ENCODE data around the gene PATJ. TPM values are rescaled to one million over a fixed set of nuclear protein-coding genes. Genes with fewer than 3 reads are reported as not detected.
A peak's percentile ranks its signal among the peaks of the same experiment; 100 is the strongest.

PATJ gene
- total RNA-seq, 1 experiment from 2014 or later: 57.9 TPM

DNA sequence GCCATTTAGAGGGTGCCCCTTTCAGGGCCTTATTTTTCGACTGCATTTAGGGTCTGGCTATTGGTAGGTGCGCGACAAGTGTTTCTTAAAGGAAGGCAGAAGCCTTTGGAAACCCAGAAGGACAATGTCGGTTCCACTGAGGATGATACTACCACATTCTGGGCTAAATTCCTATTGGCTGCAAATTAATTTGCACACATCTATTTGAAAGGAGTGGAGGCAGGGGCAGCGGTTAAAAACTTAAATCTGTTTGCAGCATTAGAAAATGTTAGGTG, 1.1 kb downstream of the PATJ start:
- ChIA-PET CTCF (no interaction called here), POLR2A (interaction anchor here (0.8 kb wide), 1 partner anchor 17 kb away, joined by 3 read pairs; no protein-coding TSS in a partner anchor)
- peaks cover 38% of the 10 kb centered on the region for H3K4me1 Mint-ChIP-seq
- DNase-seq (ENCODE audit: low spot score) (no peak), ATAC-seq (no peak)
- H3K27ac Mint-ChIP-seq: peak overlapping the region; percentile 61; the same call in 1 of the 2 replicates
- H3K9me3 Mint-ChIP-seq: no peaks in the 10 kb centered on the region
- H3K36me3 Mint-ChIP-seq: no peaks in the 10 kb centered on the region
- no peaks in the 10 kb centered on the region for H3K27me3 Mint-ChIP-seq (ENCODE audit: low read depth)
- no peak for TF ChIP-seq ZNF138 (CRISPR knock-in tag; conservative IDR thresholded peaks at IDR 0.05)
- TF ChIP-seq, protein P1, sequence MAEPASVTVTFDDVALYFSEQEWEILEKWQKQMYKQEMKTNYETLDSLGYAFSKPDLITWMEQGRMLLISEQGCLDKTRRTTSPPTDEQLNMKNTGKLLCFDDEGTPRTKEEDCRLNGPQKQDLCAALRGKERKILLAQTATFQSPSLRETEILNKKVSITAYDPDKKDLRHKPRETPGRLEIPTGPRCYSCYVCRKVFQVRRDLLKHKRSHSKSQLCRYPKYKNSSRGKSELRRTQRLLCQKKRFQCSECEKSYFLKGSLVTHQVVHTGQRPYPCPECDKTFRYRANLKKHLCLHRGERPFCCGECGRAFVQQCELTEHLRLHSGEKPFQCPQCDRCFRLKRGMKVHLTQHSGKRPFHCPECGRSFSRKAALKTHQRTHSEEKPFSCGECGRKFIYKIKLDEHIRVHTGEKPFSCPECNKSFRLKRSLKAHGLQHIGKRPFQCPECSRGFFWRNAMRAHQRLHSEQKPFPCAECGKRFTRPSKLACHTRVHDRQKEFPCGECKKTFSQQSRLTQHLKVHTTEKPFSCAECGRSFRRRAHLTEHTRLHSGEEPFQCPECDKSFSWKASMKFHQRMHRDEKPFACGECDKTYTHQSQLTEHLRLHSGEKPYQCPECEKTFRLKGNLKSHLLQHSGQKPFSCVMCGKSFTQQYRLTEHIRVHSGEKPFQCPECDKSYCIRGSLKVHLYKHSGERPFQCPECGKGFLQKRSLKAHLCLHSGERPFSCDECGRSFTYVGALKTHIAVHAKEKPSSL (CRISPR knock-in tag; conservative IDR thresholded peaks at IDR 0.05): no peak
- no peak for TF ChIP-seq NR1H2 (CRISPR knock-in tag; IDR thresholded peaks at IDR 0.05)
- no peak for TF ChIP-seq ZBTB21 (CRISPR knock-in tag; IDR thresholded peaks at IDR 0.05; ENCODE audit: borderline replicate concordance)
- no peak for TF ChIP-seq PRRX2 (CRISPR knock-in tag; IDR thresholded peaks at IDR 0.05)
- TF ChIP-seq SMAD3 (CRISPR knock-in tag; IDR thresholded peaks at IDR 0.05; ENCODE audit: borderline replicate concordance): no peak
- no peak for TF ChIP-seq GTF2I (CRISPR knock-in tag; conservative IDR thresholded peaks at IDR 0.05)
- no peak for TF ChIP-seq HMGXB4 (CRISPR knock-in tag; IDR thresholded peaks at IDR 0.05)
- TF ChIP-seq, protein P2, sequence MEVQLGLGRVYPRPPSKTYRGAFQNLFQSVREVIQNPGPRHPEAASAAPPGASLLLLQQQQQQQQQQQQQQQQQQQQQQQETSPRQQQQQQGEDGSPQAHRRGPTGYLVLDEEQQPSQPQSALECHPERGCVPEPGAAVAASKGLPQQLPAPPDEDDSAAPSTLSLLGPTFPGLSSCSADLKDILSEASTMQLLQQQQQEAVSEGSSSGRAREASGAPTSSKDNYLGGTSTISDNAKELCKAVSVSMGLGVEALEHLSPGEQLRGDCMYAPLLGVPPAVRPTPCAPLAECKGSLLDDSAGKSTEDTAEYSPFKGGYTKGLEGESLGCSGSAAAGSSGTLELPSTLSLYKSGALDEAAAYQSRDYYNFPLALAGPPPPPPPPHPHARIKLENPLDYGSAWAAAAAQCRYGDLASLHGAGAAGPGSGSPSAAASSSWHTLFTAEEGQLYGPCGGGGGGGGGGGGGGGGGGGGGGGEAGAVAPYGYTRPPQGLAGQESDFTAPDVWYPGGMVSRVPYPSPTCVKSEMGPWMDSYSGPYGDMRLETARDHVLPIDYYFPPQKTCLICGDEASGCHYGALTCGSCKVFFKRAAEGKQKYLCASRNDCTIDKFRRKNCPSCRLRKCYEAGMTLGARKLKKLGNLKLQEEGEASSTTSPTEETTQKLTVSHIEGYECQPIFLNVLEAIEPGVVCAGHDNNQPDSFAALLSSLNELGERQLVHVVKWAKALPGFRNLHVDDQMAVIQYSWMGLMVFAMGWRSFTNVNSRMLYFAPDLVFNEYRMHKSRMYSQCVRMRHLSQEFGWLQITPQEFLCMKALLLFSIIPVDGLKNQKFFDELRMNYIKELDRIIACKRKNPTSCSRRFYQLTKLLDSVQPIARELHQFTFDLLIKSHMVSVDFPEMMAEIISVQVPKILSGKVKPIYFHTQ (CRISPR knock-in tag; IDR thresholded peaks at IDR 0.05): no peak
- no peak for TF ChIP-seq TCF7 (CRISPR knock-in tag; IDR thresholded peaks at IDR 0.05; ENCODE audit: low read depth)
- TF ChIP-seq ZNF396 (CRISPR knock-in tag; IDR thresholded peaks at IDR 0.05; ENCODE audit: borderline replicate concordance): no peak
- H3K4me3 Mint-ChIP-seq: peak overlapping the region; percentile 77

GRCh38 chr1:61743716-61744580, 1.7 kb downstream of the PATJ start:
- no peak for ATAC-seq
- Mint-ChIP-seq H3K9me3 (no peaks in the 10 kb centered on the region), H3K27me3 (ENCODE audit: low read depth) (no peaks in the 10 kb centered on the region), H3K4me3 (peak overlapping the region; percentile 77), H3K36me3 (no peaks in the 10 kb centered on the region), H3K4me1 (peaks cover 40% of the 10 kb centered on the region), H3K27ac (peak overlapping the region; percentile 61; the same call in 1 of the 2 replicates)
- ChIA-PET POLR2A (interaction anchor here (0.8 kb wide), 1 partner anchor 17 kb away, joined by 3 read pairs; no protein-coding TSS in a partner anchor), CTCF (no interaction called here)
- DNase-seq (ENCODE audit: low spot score): no peak
- no peak for TF ChIP-seq PRRX2 (CRISPR knock-in tag; IDR thresholded peaks at IDR 0.05)
- TF ChIP-seq ZNF512 (CRISPR knock-in tag; IDR thresholded peaks at IDR 0.05; ENCODE audit: borderline replicate concordance): no peak
- TF ChIP-seq, protein P3, sequence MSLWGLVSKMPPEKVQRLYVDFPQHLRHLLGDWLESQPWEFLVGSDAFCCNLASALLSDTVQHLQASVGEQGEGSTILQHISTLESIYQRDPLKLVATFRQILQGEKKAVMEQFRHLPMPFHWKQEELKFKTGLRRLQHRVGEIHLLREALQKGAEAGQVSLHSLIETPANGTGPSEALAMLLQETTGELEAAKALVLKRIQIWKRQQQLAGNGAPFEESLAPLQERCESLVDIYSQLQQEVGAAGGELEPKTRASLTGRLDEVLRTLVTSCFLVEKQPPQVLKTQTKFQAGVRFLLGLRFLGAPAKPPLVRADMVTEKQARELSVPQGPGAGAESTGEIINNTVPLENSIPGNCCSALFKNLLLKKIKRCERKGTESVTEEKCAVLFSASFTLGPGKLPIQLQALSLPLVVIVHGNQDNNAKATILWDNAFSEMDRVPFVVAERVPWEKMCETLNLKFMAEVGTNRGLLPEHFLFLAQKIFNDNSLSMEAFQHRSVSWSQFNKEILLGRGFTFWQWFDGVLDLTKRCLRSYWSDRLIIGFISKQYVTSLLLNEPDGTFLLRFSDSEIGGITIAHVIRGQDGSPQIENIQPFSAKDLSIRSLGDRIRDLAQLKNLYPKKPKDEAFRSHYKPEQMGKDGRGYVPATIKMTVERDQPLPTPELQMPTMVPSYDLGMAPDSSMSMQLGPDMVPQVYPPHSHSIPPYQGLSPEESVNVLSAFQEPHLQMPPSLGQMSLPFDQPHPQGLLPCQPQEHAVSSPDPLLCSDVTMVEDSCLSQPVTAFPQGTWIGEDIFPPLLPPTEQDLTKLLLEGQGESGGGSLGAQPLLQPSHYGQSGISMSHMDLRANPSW (CRISPR knock-in tag; conservative IDR thresholded peaks at IDR 0.05; ENCODE audit: low read depth): no peak
- no peak for TF ChIP-seq ZSCAN18 (CRISPR knock-in tag; IDR thresholded peaks at IDR 0.05)
- TF ChIP-seq JUN (CRISPR knock-in tag; IDR thresholded peaks at IDR 0.05): no peak
- TF ChIP-seq ZMAT4 (CRISPR knock-in tag; IDR thresholded peaks at IDR 0.05): no peak
- no peak for TF ChIP-seq MXD4 (CRISPR knock-in tag; IDR thresholded peaks at IDR 0.05; ENCODE audit: borderline replicate concordance)
- no peak for TF ChIP-seq EMX1 (CRISPR knock-in tag; IDR thresholded peaks at IDR 0.05)

Data from WTC11 (cell line).